Measurements from ENCODE around the gene ATXN1.

ATXN1 gene

DNA sequence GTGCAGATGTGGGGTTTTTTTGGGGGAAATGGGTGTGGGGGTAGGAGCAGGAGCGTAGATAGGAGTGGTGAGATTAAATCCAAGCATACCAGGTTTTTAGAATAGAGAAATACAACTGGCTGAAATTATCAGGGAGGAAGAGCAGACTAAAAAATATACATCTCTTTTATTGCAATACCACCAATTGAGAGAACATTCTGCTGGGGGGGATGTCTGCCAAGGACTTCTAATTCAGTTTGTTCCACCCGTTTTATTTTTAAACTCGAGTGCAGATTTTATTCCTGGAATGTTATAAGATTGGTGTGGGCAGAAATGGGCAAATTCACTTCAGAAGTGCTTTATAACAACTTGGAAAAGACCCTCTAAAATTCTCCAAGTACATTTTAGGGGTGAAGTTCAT is 330.2 kb downstream of the ATXN1 start (continued):
- TF ChIP-seq, protein P1, sequence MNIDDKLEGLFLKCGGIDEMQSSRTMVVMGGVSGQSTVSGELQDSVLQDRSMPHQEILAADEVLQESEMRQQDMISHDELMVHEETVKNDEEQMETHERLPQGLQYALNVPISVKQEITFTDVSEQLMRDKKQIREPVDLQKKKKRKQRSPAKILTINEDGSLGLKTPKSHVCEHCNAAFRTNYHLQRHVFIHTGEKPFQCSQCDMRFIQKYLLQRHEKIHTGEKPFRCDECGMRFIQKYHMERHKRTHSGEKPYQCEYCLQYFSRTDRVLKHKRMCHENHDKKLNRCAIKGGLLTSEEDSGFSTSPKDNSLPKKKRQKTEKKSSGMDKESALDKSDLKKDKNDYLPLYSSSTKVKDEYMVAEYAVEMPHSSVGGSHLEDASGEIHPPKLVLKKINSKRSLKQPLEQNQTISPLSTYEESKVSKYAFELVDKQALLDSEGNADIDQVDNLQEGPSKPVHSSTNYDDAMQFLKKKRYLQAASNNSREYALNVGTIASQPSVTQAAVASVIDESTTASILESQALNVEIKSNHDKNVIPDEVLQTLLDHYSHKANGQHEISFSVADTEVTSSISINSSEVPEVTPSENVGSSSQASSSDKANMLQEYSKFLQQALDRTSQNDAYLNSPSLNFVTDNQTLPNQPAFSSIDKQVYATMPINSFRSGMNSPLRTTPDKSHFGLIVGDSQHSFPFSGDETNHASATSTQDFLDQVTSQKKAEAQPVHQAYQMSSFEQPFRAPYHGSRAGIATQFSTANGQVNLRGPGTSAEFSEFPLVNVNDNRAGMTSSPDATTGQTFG (tag by site-specific recombination; IDR thresholded peaks at IDR 0.05; ENCODE audit: borderline replicate concordance), result no peak
- TF ChIP-seq ZNF19 (tag by site-specific recombination; IDR thresholded peaks at IDR 0.05; ENCODE audit: low read depth) (no peak), SP7 (tag by site-specific recombination; IDR thresholded peaks at IDR 0.05) (no peak), KLF16 (tag by site-specific recombination; IDR thresholded peaks at IDR 0.05) (no peak), ZNF16 (tag by site-specific recombination; IDR thresholded peaks at IDR 0.05; ENCODE audit: low read depth) (no peak), SP3 (tag by site-specific recombination; IDR thresholded peaks at IDR 0.05) (no peak)

DNA sequence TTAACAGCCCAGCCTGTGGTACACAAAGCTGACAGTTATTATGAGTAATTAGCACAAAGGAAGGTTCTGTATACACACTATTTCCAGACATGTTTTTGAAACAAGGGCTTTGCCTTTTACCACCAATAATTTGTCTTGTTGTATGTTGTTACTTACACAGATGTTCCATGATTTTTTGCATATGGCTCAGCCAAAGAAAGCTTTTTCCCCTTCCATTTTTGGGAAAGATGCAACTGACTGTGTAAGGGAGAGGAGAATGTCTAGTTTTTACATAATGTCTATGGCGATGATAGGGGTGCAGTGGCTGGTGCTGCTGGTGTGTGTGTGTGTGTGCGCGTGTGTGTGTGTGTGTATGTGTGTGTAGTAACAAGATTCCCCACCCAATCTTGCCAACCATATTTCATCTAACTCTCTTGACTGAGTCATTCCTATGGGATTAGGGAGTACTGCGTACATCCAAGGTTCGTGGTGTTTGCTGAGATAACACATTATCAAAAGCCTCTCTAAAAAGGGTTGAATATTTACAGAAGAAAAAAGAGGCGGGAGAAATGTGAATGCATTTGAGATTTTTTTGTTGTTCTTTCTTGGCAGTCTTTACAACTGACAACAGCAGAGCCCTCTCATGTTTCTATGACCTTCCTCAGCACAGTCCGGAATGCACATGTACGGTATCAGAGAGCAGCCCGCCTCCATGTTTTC is 330.7 kb downstream of the ATXN1 start:
- ChIA-PET POLR2A (interaction anchor here (0.6 kb wide), 1 partner anchor 1403 kb away, joined by 4 read pairs; no protein-coding TSS in a partner anchor), CTCF (no interaction called here)
- Histone ChIP-seq H3K4me1 (ENCODE audit: control insufficient read depth, insufficient read depth, low read length) (peaks cover 22% of the 10 kb centered on the region), H3K27ac (ENCODE audit: extremely low read depth, low read depth, low read length) (no peak overlapping the region), H3K4me3 (ENCODE audit: low read depth, low read length) (no peak overlapping the region), H3K9me3 (ENCODE audit: control insufficient read depth, insufficient read depth, low read depth, low read length) (no peaks in the 10 kb centered on the region), H3K36me3 (ENCODE audit: control insufficient read depth in 2 of 2, insufficient read depth in 1 of 2, low read length in 2 of 2) (no peaks in the 10 kb centered on the region)
- TF ChIP-seq ZNF610 (tag by site-specific recombination; IDR thresholded peaks at IDR 0.05; ENCODE audit: borderline replicate concordance) (no peak), ZNF114 (tag by site-specific recombination; IDR thresholded peaks at IDR 0.05) (no peak), HOXA7 (CRISPR knock-in tag; IDR thresholded peaks at IDR 0.05; ENCODE audit: borderline replicate concordance) (no peak), ZNF133 (tag by site-specific recombination; IDR thresholded peaks at IDR 0.05) (no peak), ZNF423 (tag by site-specific recombination; IDR thresholded peaks at IDR 0.05) (no peak), ZNF416 (tag by site-specific recombination; IDR thresholded peaks at IDR 0.05) (no peak), YY2 (tag by site-specific recombination; IDR thresholded peaks at IDR 0.05) (0 out of 2 replicates have a peak, but pooled peaks have one; percentile 30), MEIS1 (CRISPR knock-in tag; IDR thresholded peaks at IDR 0.05; ENCODE audit: borderline replicate concordance) (no peak), ZNF274 (IDR thresholded peaks at IDR 0.05; ENCODE audit: low read length) (no peak), ZNF274 (tag by site-specific recombination; IDR thresholded peaks at IDR 0.05; ENCODE audit: borderline replicate concordance) (no peak), ZNF391 (tag by site-specific recombination; IDR thresholded peaks at IDR 0.05; ENCODE audit: borderline replicate concordance, low read depth) (no peak), ZNF302 (tag by site-specific recombination; IDR thresholded peaks at IDR 0.05; ENCODE audit: low read depth) (no peak), ZNF501 (tag by site-specific recombination; IDR thresholded peaks at IDR 0.05) (no peak), ZNF561 (tag by site-specific recombination; IDR thresholded peaks at IDR 0.05; ENCODE audit: borderline replicate concordance) (no peak), ZNF707 (tag by site-specific recombination; IDR thresholded peaks at IDR 0.05) (no peak), GLI4 (tag by site-specific recombination; IDR thresholded peaks at IDR 0.05) (no peak), ZNF558 (tag by site-specific recombination; IDR thresholded peaks at IDR 0.05) (no peak), ZNF664 (tag by site-specific recombination; IDR thresholded peaks at IDR 0.05) (no peak), KLF9 (tag by site-specific recombination; IDR thresholded peaks at IDR 0.05; ENCODE audit: low read depth) (no peak), ZNF311 (tag by site-specific recombination; IDR thresholded peaks at IDR 0.05; ENCODE audit: borderline replicate concordance) (no peak), KLF1 (tag by site-specific recombination; IDR thresholded peaks at IDR 0.05) (no peak), HOXC10 (CRISPR knock-in tag; IDR thresholded peaks at IDR 0.05) (no peak), WT1 (tag by site-specific recombination; IDR thresholded peaks at IDR 0.05) (peak; percentile 95), ZNF248 (tag by site-specific recombination; IDR thresholded peaks at IDR 0.05) (no peak), ZNF629 (tag by site-specific recombination; IDR thresholded peaks at IDR 0.05) (no peak)
- TF ChIP-seq, protein P2, sequence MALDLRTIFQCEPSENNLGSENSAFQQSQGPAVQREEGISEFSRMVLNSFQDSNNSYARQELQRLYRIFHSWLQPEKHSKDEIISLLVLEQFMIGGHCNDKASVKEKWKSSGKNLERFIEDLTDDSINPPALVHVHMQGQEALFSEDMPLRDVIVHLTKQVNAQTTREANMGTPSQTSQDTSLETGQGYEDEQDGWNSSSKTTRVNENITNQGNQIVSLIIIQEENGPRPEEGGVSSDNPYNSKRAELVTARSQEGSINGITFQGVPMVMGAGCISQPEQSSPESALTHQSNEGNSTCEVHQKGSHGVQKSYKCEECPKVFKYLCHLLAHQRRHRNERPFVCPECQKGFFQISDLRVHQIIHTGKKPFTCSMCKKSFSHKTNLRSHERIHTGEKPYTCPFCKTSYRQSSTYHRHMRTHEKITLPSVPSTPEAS (tag by site-specific recombination; IDR thresholded peaks at IDR 0.05), result peak; percentile 85
- TF ChIP-seq, protein P3, sequence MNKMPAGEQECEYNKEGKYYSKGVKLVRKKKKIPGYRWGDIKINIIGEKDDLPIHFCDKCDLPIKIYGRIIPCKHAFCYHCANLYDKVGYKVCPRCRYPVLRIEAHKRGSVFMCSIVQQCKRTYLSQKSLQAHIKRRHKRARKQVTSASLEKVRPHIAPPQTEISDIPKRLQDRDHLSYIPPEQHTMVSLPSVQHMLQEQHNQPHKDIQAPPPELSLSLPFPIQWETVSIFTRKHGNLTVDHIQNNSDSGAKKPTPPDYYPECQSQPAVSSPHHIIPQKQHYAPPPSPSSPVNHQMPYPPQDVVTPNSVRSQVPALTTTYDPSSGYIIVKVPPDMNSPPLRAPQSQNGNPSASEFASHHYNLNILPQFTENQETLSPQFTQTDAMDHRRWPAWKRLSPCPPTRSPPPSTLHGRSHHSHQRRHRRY (tag by site-specific recombination; IDR thresholded peaks at IDR 0.05), result no peak
- TF ChIP-seq, protein P4, sequence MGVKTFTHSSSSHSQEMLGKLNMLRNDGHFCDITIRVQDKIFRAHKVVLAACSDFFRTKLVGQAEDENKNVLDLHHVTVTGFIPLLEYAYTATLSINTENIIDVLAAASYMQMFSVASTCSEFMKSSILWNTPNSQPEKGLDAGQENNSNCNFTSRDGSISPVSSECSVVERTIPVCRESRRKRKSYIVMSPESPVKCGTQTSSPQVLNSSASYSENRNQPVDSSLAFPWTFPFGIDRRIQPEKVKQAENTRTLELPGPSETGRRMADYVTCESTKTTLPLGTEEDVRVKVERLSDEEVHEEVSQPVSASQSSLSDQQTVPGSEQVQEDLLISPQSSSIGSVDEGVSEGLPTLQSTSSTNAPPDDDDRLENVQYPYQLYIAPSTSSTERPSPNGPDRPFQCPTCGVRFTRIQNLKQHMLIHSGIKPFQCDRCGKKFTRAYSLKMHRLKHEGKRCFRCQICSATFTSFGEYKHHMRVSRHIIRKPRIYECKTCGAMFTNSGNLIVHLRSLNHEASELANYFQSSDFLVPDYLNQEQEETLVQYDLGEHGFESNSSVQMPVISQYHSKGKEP (tag by site-specific recombination; IDR thresholded peaks at IDR 0.05), result no peak
